ENCODE measurements around the gene GJB1. TPM values are rescaled to one million over a fixed set of nuclear protein-coding genes. Genes with fewer than 3 reads are reported as not detected.

The GJB1 gene
- total RNA-seq, 2 experiments from 2014 or later = not detected

DNA sequence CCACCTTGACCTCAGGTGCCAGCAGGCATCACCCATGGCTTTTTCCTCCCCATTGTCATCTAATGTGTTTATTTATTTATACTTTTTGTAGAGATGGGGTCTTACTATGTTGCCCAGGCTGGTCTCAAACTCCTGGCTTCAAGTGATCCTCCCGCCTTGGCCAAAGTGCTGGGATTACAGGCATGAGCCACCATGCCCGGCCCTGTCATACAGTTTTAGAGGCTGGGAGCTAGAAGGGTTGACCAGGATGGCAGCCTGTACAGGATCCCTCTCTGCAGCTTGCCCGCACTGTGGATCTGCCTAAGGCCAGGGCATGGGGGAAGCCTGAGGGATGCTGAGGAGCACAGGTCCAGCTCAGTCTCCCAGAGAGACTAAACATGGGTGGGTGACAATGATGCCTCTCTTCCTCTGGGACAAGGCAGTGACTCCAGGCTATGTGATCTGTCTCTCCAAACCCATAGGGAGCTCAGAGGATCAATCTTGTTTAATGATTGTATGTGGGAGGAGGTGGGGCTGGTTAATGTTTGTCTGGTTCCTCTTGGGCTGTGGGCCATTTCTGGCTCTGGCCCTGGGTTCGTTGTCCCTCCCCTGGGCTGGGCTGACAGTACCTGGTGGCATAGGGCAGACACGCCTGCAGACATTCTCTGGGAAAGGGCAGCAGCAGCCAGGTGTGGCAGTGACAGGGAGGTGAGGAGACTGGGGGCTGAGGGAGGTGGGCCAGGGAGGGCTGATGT, 8.3 kb upstream of the GJB1 start:
- H3K9me3 Mint-ChIP-seq (ENCODE audit: low read depth) = no peaks in the 10 kb centered on the region
- ATAC-seq = no peak
- no peaks in the 10 kb centered on the region for H3K36me3 Mint-ChIP-seq (ENCODE audit: low read depth)
- ChIA-PET POLR2A (no interaction called here), CTCF (no interaction called here)
- no peak overlapping the region for H3K4me3 Mint-ChIP-seq
- H3K4me1 Mint-ChIP-seq = peaks cover 3% of the 10 kb centered on the region
- DNase-seq = no peak
- H3K27ac Mint-ChIP-seq = no peak overlapping the region
- H3K27me3 Mint-ChIP-seq = no peaks in the 10 kb centered on the region
- intact Hi-C loops (cut with DNase I, micrococcal nuclease) = no loop called here

DNA sequence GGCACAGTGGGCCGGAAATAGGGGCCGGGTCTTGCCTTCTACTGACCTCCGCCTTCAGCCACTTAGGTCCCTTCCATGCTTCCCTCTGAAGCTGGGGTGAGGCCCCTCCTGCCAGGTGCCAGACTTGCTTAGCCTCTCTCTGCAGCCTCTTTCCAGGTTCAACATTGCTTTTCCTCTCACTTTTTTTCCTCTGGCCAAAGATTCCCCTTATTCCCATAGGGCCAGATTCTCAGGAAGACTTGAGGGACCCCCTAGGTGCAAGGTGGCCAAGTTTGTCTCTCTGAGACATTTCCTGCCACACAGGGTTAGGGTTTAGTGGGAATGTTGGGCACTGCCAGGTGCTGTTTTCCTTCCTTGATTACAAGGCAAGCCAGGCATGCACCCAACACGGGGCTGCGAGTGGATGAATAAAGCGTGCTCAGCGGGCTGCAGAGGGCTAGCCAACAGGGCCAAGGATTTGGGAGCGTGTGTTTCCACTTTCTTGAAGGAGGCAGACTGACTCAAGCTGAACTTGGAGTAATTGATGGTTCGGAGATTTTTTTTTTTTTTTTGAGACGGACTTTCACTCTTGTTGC, 7.6 kb upstream of the GJB1 start:
- H3K27ac Mint-ChIP-seq = no peak overlapping the region
- H3K4me3 Mint-ChIP-seq = no peak overlapping the region
- H3K4me1 Mint-ChIP-seq = peaks cover 3% of the 10 kb centered on the region
- H3K36me3 Mint-ChIP-seq (ENCODE audit: low read depth) = no peaks in the 10 kb centered on the region
- no peaks in the 10 kb centered on the region for H3K9me3 Mint-ChIP-seq (ENCODE audit: low read depth)
- DNase-seq = no peak
- no peaks in the 10 kb centered on the region for H3K27me3 Mint-ChIP-seq
- ChIA-PET POLR2A (no interaction called here), CTCF (no interaction called here)
- no peak for ATAC-seq
- intact Hi-C loops (cut with DNase I, micrococcal nuclease) = no loop called here

- POLR2A ChIA-PET = no interaction called here
- Mint-ChIP-seq H3K27ac (no peak overlapping the region), H3K27me3 (no peaks in the 10 kb centered on the region), H3K9me3 (ENCODE audit: low read depth) (no peaks in the 10 kb centered on the region), H3K4me1 (peaks cover 3% of the 10 kb centered on the region), H3K36me3 (ENCODE audit: low read depth) (no peaks in the 10 kb centered on the region), H3K4me3 (no peak overlapping the region)
- CTCF ChIA-PET = no interaction called here
- ATAC-seq (no peak), DNase-seq (no peak)
- intact Hi-C loops (cut with DNase I, micrococcal nuclease) = no loop called here
These were observed 6.5 kb upstream of the GJB1 start for GRCh38 chrX:71216485-71216884.

GRCh38 chrX:71217298-71217697, 5.7 kb upstream of the GJB1 start:
- intact Hi-C loops (cut with DNase I, micrococcal nuclease) = no loop called here
- POLR2A ChIA-PET = no interaction called here
- CTCF ChIA-PET = interaction anchor here (0.8 kb wide), 1 partner anchor 78 kb away, joined by 3 read pairs; no protein-coding TSS in a partner anchor
- no peaks in the 10 kb centered on the region for H3K36me3 Mint-ChIP-seq (ENCODE audit: low read depth)
- no peak overlapping the region for H3K4me3 Mint-ChIP-seq
- H3K4me1 Mint-ChIP-seq = peaks cover 3% of the 10 kb centered on the region
- H3K27me3 Mint-ChIP-seq = no peaks in the 10 kb centered on the region
- DNase-seq (no peak), ATAC-seq (no peak)
- no peaks in the 10 kb centered on the region for H3K9me3 Mint-ChIP-seq (ENCODE audit: low read depth)
- no peak overlapping the region for H3K27ac Mint-ChIP-seq

GRCh38 chrX:71221145-71221544, 1.9 kb upstream of the GJB1 start:
- H3K4me3 Mint-ChIP-seq = no peak overlapping the region
- intact Hi-C loops (cut with DNase I, micrococcal nuclease) = no loop called here
- peaks cover 3% of the 10 kb centered on the region for H3K4me1 Mint-ChIP-seq
- H3K36me3 Mint-ChIP-seq (ENCODE audit: low read depth) = no peaks in the 10 kb centered on the region
- H3K27me3 Mint-ChIP-seq = no peaks in the 10 kb centered on the region
- POLR2A ChIA-PET = no interaction called here
- no peak overlapping the region for H3K27ac Mint-ChIP-seq
- no peaks in the 10 kb centered on the region for H3K9me3 Mint-ChIP-seq (ENCODE audit: low read depth)
- CTCF ChIA-PET = no interaction called here
- ATAC-seq = no peak
- DNase-seq = no peak

- POLR2A ChIA-PET = no interaction called here
- Mint-ChIP-seq H3K27ac (no peak overlapping the region), H3K9me3 (ENCODE audit: low read depth) (no peaks in the 10 kb centered on the region), H3K4me1 (no peaks in the 10 kb centered on the region), H3K27me3 (no peaks in the 10 kb centered on the region), H3K36me3 (ENCODE audit: low read depth) (no peaks in the 10 kb centered on the region), H3K4me3 (no peak overlapping the region)
- no peak for ATAC-seq
- no peak for DNase-seq
- CTCF ChIA-PET = no interaction called here
- intact Hi-C loops (cut with DNase I, micrococcal nuclease) = no loop called here
These were observed 1.2 kb downstream of the GJB1 start for GRCh38 chrX:71224098-71224708.

GRCh38 chrX:71225009-71225408, 2.0 kb downstream of the GJB1 start:
- ATAC-seq (no peak), DNase-seq (no peak)
- ChIA-PET CTCF (no interaction called here), POLR2A (no interaction called here)
- no peaks in the 10 kb centered on the region for H3K36me3 Mint-ChIP-seq (ENCODE audit: low read depth)
- no peak overlapping the region for H3K4me3 Mint-ChIP-seq
- no peaks in the 10 kb centered on the region for H3K4me1 Mint-ChIP-seq
- intact Hi-C loops (cut with DNase I, micrococcal nuclease) = no loop called here
- H3K27ac Mint-ChIP-seq = no peak overlapping the region
- no peaks in the 10 kb centered on the region for H3K9me3 Mint-ChIP-seq (ENCODE audit: low read depth)
- H3K27me3 Mint-ChIP-seq = no peaks in the 10 kb centered on the region

GRCh38 chrX:71225676-71226075, 2.7 kb downstream of the GJB1 start:
- H3K36me3 Mint-ChIP-seq (ENCODE audit: low read depth) = no peaks in the 10 kb centered on the region
- H3K9me3 Mint-ChIP-seq (ENCODE audit: low read depth) = no peaks in the 10 kb centered on the region
- CTCF ChIA-PET = interaction anchor here (0.7 kb wide), 1 partner anchor 181 kb away, joined by 4 read pairs; no protein-coding TSS in a partner anchor
- DNase-seq = no peak
- no peak overlapping the region for H3K27ac Mint-ChIP-seq
- no peaks in the 10 kb centered on the region for H3K4me1 Mint-ChIP-seq
- POLR2A ChIA-PET = no interaction called here
- H3K4me3 Mint-ChIP-seq = no peak overlapping the region
- no peaks in the 10 kb centered on the region for H3K27me3 Mint-ChIP-seq
- ATAC-seq = no peak
- intact Hi-C loops (cut with DNase I, micrococcal nuclease) = no loop called here

GRCh38 chrX:71227370-71228062, 4.5 kb downstream of the GJB1 start:
- Mint-ChIP-seq H3K27ac (no peak overlapping the region), H3K36me3 (ENCODE audit: low read depth) (no peaks in the 10 kb centered on the region), H3K4me1 (no peaks in the 10 kb centered on the region), H3K4me3 (no peak overlapping the region), H3K27me3 (no peaks in the 10 kb centered on the region), H3K9me3 (ENCODE audit: low read depth) (no peaks in the 10 kb centered on the region)
- intact Hi-C loops (cut with DNase I, micrococcal nuclease) = no loop called here
- no peak for DNase-seq
- ChIA-PET CTCF (no interaction called here), POLR2A (no interaction called here)
- ATAC-seq = no peak

DNA sequence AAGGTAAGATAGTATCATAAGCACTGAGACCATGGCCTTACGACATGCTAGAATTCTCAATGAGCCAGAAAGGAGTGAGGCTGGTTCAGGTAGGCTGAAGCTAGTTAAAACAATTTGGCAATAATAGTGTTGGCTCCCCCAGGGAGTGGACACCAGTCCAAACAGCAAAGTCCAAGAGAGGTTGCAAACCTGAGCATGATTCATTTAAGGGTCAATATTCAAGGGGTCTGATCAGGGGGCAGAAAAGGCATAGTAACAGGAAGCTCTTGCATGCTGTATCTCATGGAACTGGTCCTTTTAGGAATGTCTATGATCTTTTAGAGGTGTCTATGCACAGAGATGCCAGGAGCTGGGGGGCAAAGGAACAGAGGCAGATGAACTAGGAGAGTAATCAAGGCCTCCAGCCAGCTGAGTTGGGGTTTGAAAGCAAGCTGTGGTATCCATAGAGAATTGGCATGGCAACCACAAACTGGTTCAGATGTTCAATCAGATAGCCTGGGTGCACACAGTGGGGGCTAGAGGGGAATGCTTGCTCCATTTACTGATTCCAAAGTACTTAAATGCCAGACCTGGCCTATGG, 5.1 kb downstream of the GJB1 start:
- POLR2A ChIA-PET = interaction anchor here (0.6 kb wide), 1 partner anchor 18 kb away, joined by 7 read pairs; no protein-coding TSS in a partner anchor
- DNase-seq = no peak

DNA sequence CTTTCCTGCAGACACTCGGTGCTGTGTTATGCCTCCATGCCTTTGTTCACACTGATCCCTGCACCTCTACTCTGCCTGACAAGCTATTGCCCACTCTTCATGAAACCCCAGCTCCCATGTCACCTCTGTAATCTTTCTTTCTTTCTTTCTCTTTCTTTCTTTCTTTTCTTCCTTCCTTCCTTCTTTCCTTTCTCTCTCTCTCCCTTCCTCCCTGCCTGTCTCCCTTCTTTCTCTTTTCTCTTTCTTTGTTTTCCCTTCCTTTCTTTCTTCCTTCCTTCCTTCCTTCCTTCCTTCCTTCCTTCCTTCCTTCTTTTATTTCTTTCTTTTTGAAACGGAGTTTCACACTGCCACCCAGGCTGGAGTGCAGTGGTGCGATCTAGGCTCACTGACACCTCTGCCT, 12.5 kb downstream of the GJB1 start:
- Mint-ChIP-seq H3K27ac (no peak overlapping the region), H3K9me3 (ENCODE audit: low read depth) (no peaks in the 10 kb centered on the region), H3K36me3 (ENCODE audit: low read depth) (peaks cover 7% of the 10 kb centered on the region), H3K27me3 (no peaks in the 10 kb centered on the region), H3K4me1 (no peaks in the 10 kb centered on the region), H3K4me3 (no peak overlapping the region)
- CTCF ChIA-PET = no interaction called here
- DNase-seq (no peak), ATAC-seq (no peak)
- intact Hi-C loops (cut with DNase I, micrococcal nuclease) = no loop called here
- POLR2A ChIA-PET = no interaction called here

More for the DNA sequence above, 5.1 kb downstream of the GJB1 start:
- no peak for ATAC-seq
- Mint-ChIP-seq H3K36me3 (ENCODE audit: low read depth) (no peaks in the 10 kb centered on the region), H3K4me3 (no peak overlapping the region), H3K27ac (no peak overlapping the region), H3K4me1 (no peaks in the 10 kb centered on the region), H3K27me3 (no peaks in the 10 kb centered on the region), H3K9me3 (ENCODE audit: low read depth) (no peaks in the 10 kb centered on the region)
- intact Hi-C loops (cut with DNase I, micrococcal nuclease) = no loop called here
- CTCF ChIA-PET = no interaction called here

GRCh38 chrX:71236836-71237235, 13.8 kb downstream of the GJB1 start:
- Mint-ChIP-seq H3K4me3 (no peak overlapping the region), H3K4me1 (no peaks in the 10 kb centered on the region), H3K9me3 (ENCODE audit: low read depth) (no peaks in the 10 kb centered on the region), H3K27me3 (no peaks in the 10 kb centered on the region), H3K36me3 (ENCODE audit: low read depth) (peaks cover 16% of the 10 kb centered on the region), H3K27ac (no peak overlapping the region)
- CTCF ChIA-PET = no interaction called here
- DNase-seq = no peak
- no peak for ATAC-seq
- intact Hi-C loops (cut with DNase I, micrococcal nuclease) = no loop called here
- POLR2A ChIA-PET = no interaction called here
